HepG2 (cell line): ENCODE measurements around the gene ABTB2. TPM values are rescaled to one million over a fixed set of nuclear protein-coding genes. Genes with fewer than 3 reads are reported as not detected.

Experiments used
- ATAC-seq: fragments of 200-7000 bp; cut with Tn5 transposase; 3 replicates; pipeline ENCODE4 v1.9.1; 2020; ENCODE audit warnings: mild to moderate bottlenecking, moderate library complexity
- BruUV-seq: library from RNA; stranded (reverse); fragments of 400-500 nt; replicated peaks from 2 replicates; lab custom pipeline; 2021; lab: Mats Ljungman, UMichigan
- CTCF ChIA-PET: fragments of 300-600 bp; formaldehyde crosslinking; extraction: SDS; loops from one replicate; lab custom pipeline; 2021; ENCODE audit warnings: low total read pairs, inconsistent platforms, low intra/inter-chr PET ratio; lab: Yijun Ruan, JAX
- POLR2A ChIA-PET: fragments of 350-600 bp; sonication (Branson Sonifier 250); formaldehyde crosslinking; loops from one replicate; lab custom pipeline; 2020; ENCODE audit warnings: antibody characterized with exemption, inconsistent platforms; lab: Yijun Ruan, JAX
- DNase-seq: peaks from one replicate; pipeline ENCODE4 v3.0.0-alpha.2; 2015; ENCODE audit warnings: low spot score
- FAIRE-seq: peaks from 3 replicates; lab custom pipeline; 2011; peaks lifted over from hg19 to GRCh38; lab: Jason Lieb, UNC
- H2AFZ ChIP-seq: one replicate; pipeline ENCODE4 v1.6.1; 2011; ENCODE audit warnings: low read length, inconsistent platforms
- H3K27ac ChIP-seq: fragments of 300-600 bp; 3 replicates; pipeline ENCODE4 v1.8.0; 2011; ENCODE audit warnings: mixed run types, mild to moderate bottlenecking, mixed read lengths, low read length, inconsistent platforms; ENCODE audit not compliant: insufficient read depth; ENCODE audit errors: extremely low read length
- H3K27me3 ChIP-seq, 2 experiments: fragments of 200-600 bp in 1 of 2; 2 replicates in 1 of 2; 3 replicates in 1 of 2; pipeline versions ENCODE4 v1.6.0 to v1.8.0; 2011; ENCODE audit warnings: low read length in 2 of 2, mild to moderate bottlenecking in 2 of 2, moderate library complexity in 2 of 2, inconsistent platforms in 1 of 2; ENCODE audit not compliant: insufficient read depth in 2 of 2, control insufficient read depth in 1 of 2
- H3K36me3 ChIP-seq, 2 experiments: fragments of 200-600 bp in 1 of 2; replicated peaks in 1 of 2; 2 replicates in 1 of 2; 3 replicates in 1 of 2; pipeline versions ENCODE4 v1.5.1 to v1.8.0; 2011; ENCODE audit warnings: low read length in 2 of 2, inconsistent platforms in 1 of 2; ENCODE audit not compliant: insufficient read depth in 2 of 2, control insufficient read depth in 1 of 2
- H3K4me1 ChIP-seq: 2 replicates; pipeline ENCODE4 v1.5.1; 2012; ENCODE audit warnings: low read length, inconsistent platforms; ENCODE audit not compliant: insufficient read depth
- H3K4me2 ChIP-seq: 2 replicates; pipeline ENCODE4 v1.6.0; 2011; ENCODE audit warnings: low read depth, low read length, inconsistent platforms
- H3K4me3 ChIP-seq, 3 experiments: fragments of 200-600 bp in 1 of 3; sonication (generic), shearing (Covaris generic) in 1 of 3; replicated peaks in 1 of 3; 2 replicates each; pipeline ENCODE4 v1.5.1; 2011 to 2016; ENCODE audit warnings: low read length in 3 of 3, inconsistent platforms in 2 of 3, low read depth in 2 of 3, mild to moderate bottlenecking in 2 of 3, control low read depth in 1 of 3, mixed read lengths in 1 of 3; ENCODE audit not compliant: insufficient read depth in 1 of 3
- H3K79me2 ChIP-seq: one replicate; pipeline ENCODE4 v1.6.1; 2011; ENCODE audit warnings: low read length, inconsistent platforms; ENCODE audit not compliant: insufficient read depth
- H3K9ac ChIP-seq: 2 replicates; pipeline ENCODE4 v1.6.0; 2011; ENCODE audit warnings: mild to moderate bottlenecking, low read depth, low read length, inconsistent platforms; ENCODE audit not compliant: insufficient read depth
- H3K9me3 ChIP-seq: 2 replicates; pipeline ENCODE4 v1.5.1; 2012; ENCODE audit warnings: mild to moderate bottlenecking, low read length
- H4K20me1 ChIP-seq: 2 replicates; pipeline ENCODE4 v1.6.0; 2011; ENCODE audit warnings: inconsistent platforms, mild to moderate bottlenecking, low read length, moderate library complexity; ENCODE audit not compliant: insufficient read depth
- BHLHE40 ChIP-seq: IDR thresholded peaks from 2 replicates; pipeline ENCODE4 v1.6.1; 2011; ENCODE audit warnings: low read length, improper control_type of control experiment
- HNRNPK ChIP-seq: fragments of 200-400 bp; formaldehyde crosslinking; IDR thresholded peaks from 2 replicates; pipeline ENCODE4 v1.6.1; 2018; ENCODE audit warnings: low read length, low read depth, moderate library complexity, mild to moderate bottlenecking; ENCODE audit not compliant: poor library complexity, severe bottlenecking
- KIAA2018 ChIP-seq: sonication (generic); formaldehyde crosslinking; IDR thresholded peaks from 2 replicates; pipeline ENCODE4 v1.5.0; 2020; ENCODE audit warnings: mild to moderate bottlenecking, missing genetic modification reagents, borderline replicate concordance
- ZNF282 ChIP-seq: fragments of 450-650 bp; IDR thresholded peaks from 2 replicates; pipeline ENCODE4 v1.6.1; 2018; ENCODE audit not compliant: partially characterized antibody
- ZNF747 ChIP-seq: sonication (generic); formaldehyde crosslinking; IDR thresholded peaks from 2 replicates; pipeline ENCODE4 v1.8.1; 2023; ENCODE audit warnings: missing genetic modification reagents, mild to moderate bottlenecking, borderline replicate concordance
- WGBS: methylation state at CpG from one replicate; pipeline ENCODE4 v1.1.6; 2017; ENCODE audit warnings: low lambda C conversion rate; 5-methylcytosine and 5-hydroxymethylcytosine counted together
- in situ Hi-C: cut with HindIII; loops from 2 replicates; pipeline ENCODE4 v1.10.0; 2017; ENCODE audit warnings: low pct_unique_long_range_greater_than_20kb; ENCODE audit not compliant: extremely low pct_ligation_motif_present
- intact Hi-C: fragments of 100-400 bp; cut with micrococcal nuclease; formaldehyde crosslinking; loops from one replicate; pipeline ENCODE4 v1.10.0; 2022; ENCODE audit not compliant: unreplicated experiment
- polyA plus RNA-seq, 8 experiments: library from polyadenylated mRNA; depleted of rRNA in 3 of 8; stranded (reverse) in 7 of 8; unstranded in 1 of 8; fragments of >200 nt; fragmentation: Illumina TruSeq in 4 of 8; extraction: Trizol in 4 of 8; gene quantifications; 2 replicates each; pipeline versions ENCODE4 v1.2.1 to v1.2.3, GENCODE V29; 2011 to 2016; ENCODE audit warnings: low read depth in 4 of 8, missing spikeins in 1 of 8, mixed read lengths in 1 of 8; ENCODE audit not compliant: insufficient read depth in 1 of 8
- total RNA-seq, 5 experiments: library from RNA; depleted of rRNA; stranded (reverse); fragments of >200 nt; fragmentation: Illumina TruSeq; extraction: Trizol; gene quantifications; 2 replicates each; pipeline ENCODE4 v1.2.3, GENCODE V29; 2016; ENCODE audit warnings: low read depth in 1 of 5

The ABTB2 gene
- total and polyA plus RNA-seq, 2 of the 13 experiments (the other 11 are each of a cell fraction or from before 2014, with no cell fraction given): 5.1 to 15.4 TPM

GRCh38 chr11:34405079-34405858, 47.5 kb upstream of the ABTB2 start:
- Histone ChIP-seq H3K27ac (no peak overlapping the region), H3K36me3 (no peaks in the 10 kb centered on the region), H2AFZ (no peak overlapping the region), H3K9me3 (no peaks in the 10 kb centered on the region), H3K27me3 (no peaks in the 10 kb centered on the region), H4K20me1 (no peaks in the 10 kb centered on the region), H3K4me1 (peaks cover 54% of the 10 kb centered on the region), H3K79me2 (no peaks in the 10 kb centered on the region), H3K4me3 (no peak overlapping the region), H3K9ac (no peak overlapping the region), H3K4me2 (no peak overlapping the region)
- in situ Hi-C loops (no loop called here), intact Hi-C loops (no loop called here)
- no peak for DNase-seq
- FAIRE-seq: no peak
- no TSS peak for BruUV-seq
- 64% methylated on average over 5 of the region's 7 CpGs for WGBS
- TF ChIP-seq ZNF747 (CRISPR knock-in tag) (no peak), BHLHE40 (no peak), HNRNPK (peak; percentile 12)
- ChIA-PET POLR2A (no interaction called here), CTCF (no interaction called here)
- ATAC-seq: no peak

GRCh38 chr11:34404280-34404679, 46.5 kb upstream of the ABTB2 start:
- no peaks in the 10 kb centered on the region for H3K36me3 ChIP-seq
- no peak overlapping the region for H2AFZ ChIP-seq
- DNase-seq (no peak), FAIRE-seq (no peak), ATAC-seq (no peak)
- in situ Hi-C loops: no loop called here
- POLR2A ChIA-PET: no interaction called here
- no peaks in the 10 kb centered on the region for H3K9me3 ChIP-seq
- no peak overlapping the region for H3K9ac ChIP-seq
- no peaks in the 10 kb centered on the region for H4K20me1 ChIP-seq
- H3K4me2 ChIP-seq: no peak overlapping the region
- CTCF ChIA-PET: no interaction called here
- no peak overlapping the region for H3K4me3 ChIP-seq
- no peaks in the 10 kb centered on the region for H3K27me3 ChIP-seq
- H3K27ac ChIP-seq: no peak overlapping the region
- 73% methylated on average over 6 of the region's 6 CpGs for WGBS
- intact Hi-C loops: no loop called here
- no TSS peak for BruUV-seq
- H3K4me1 ChIP-seq: peaks cover 52% of the 10 kb centered on the region
- no peaks in the 10 kb centered on the region for H3K79me2 ChIP-seq
- TF ChIP-seq KIAA2018 (CRISPR knock-in tag) (no peak), ZNF282 (no peak)
